Activated gamma-delta T cell treated with anti-CD3 and anti-CD28 coated beads, Interleukin-2, amount 50 U/mL, for 16 hours (primary cell): ENCODE results near the gene TSPAN1.
A peak's percentile ranks its signal among the peaks of the same experiment; 100 is the strongest.
"Not testable (repeated sequence)": the region's sequence is repeated elsewhere in the genome, so short reads cannot be mapped to it uniquely, and the experiment has no call there.

Experiments used
- DNase-seq: peaks from one replicate; pipeline ENCODE4 v3.0.0-alpha.2; 2020; ENCODE audit warnings: low read depth

The TSPAN1 gene

DNA sequence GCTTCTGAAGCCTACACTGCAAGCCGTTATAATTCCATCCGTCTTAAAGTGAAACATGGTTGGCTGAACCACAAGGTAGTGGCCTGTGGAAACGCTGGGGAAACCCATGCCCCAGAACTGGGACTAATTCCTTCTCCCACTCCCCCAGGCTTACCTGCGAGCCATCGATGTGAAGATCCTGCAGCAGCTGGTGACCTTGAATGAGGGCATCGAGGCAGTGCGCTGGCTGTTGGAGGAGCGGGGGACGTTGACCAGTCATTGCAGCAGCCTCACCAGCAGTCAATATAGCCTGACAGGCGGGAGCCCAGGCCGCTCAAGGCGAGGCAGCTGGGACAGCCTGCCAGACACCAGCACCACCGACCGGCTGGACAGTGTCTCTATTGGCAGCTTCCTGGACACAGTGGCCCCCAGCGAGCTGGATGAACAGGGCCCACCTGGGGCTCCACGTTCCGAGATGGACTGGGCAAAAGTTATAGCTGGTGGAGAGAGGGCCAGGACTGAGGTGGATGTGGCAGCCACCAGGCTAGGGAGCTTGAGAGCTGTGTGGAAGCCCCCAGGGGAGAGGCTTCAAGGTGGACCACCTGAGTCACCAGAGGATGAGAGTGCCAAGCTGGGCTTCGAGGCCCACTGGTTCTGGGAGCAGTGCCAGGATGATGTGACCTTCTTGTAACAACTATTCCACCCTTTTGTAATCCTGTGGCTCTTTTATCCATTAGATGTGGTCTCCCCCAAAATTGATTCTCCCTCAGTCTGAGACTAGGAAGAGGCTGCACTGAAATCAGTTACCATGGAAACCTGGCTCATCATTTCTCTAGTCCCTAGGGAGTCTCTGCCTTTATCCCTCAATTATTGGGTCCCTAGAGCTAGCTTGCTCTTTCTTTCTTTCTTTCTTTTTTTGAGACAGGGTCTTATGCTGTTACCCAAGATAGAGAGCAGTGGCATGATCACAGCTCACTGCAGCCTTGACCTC is 44.9 kb downstream of the TSPAN1 start:
- no peak for DNase-seq

DNA sequence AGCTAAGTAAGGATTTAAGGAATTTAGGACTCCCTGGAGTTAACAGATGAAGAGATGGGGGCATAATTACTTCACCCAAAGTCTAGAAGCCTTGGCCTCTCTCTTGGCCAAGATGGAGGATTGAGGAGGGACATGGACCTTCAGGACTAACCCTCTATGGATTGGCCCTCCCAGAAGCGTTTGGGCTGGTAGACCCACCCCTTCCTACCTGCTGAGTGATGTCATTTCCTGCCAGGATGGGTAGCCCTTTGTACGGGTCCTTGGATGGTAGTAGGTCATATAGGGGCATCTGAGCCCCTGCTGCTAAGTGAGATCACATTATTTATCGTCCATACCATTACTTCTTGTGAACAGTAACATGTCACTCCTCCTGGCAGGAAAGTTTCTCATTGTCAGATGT is 45.9 kb downstream of the TSPAN1 start:
- DNase-seq = no peak

- DNase-seq = no peak
These were observed 46.9 kb downstream of the TSPAN1 start for GRCh38 chr1:46221749-46222148.

DNA sequence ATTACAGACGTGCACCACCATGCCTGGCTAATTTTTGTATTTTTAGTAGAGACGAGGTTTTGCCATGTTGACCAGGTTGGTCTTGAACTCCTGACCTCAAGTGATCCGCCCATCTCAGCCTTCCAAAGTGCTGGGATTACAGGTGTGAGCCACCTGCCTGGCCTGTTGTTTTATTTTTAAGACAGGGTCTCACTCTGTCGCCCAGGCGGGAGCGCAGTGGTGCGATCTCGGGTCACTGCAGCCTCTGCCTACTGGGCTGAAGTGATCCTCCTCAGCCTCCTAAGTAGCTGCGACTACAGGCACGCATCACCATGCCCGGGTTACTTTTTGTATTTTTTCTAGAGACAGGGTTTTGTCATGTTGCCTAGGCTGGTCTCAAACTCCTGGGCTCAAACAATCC is 48.2 kb downstream of the TSPAN1 start:
- DNase-seq = not testable (repeated sequence)

GRCh38 chr1:46223472-46223943 is 48.6 kb downstream of the TSPAN1 start:
- peak; percentile 36 for DNase-seq

DNA sequence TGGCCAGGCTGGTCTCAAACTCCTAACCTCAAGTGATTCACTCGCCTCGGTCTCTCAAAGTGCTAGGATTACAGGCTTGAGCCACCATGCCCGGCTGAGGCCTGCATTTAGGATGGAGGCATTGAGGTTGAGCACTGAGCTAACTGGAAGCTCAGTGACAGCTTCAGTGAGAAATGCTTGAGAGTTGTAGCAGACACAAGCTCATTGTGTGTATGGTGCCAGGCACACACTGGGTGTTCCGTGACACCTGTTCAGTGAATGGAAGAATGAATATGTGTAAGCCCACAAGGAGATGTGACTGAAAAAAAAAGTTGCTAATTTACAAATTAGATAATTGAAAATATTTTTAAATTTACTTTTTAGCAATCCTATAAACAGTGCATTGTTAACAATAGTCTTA is 50.1 kb downstream of the TSPAN1 start:
- no peak for DNase-seq

DNA sequence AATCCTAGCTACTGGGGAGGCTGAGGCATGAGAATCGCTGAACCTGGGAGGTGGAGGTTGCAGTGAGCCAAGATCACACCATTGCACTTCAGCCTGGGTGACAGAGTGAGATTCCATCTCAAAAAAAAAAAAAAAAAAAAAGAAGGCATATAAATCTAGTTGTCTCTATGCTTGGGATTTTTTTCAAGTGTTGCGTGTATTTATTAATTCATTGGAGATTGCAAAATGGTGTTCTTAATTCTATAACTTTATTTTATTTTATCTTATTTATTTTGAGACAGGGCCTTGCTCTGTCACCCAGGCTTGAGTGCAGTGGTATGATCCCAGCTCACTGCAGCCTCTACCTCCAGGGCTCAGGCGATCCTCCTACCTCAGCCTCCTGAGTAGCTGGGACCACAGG is 56.3 kb downstream of the TSPAN1 start:
- DNase-seq = not testable (repeated sequence)
